Adipocyte (in vitro differentiated cells): Measurements from ENCODE around the gene SCYGR6.
"Not testable (repeated sequence)": the region's sequence is repeated elsewhere in the genome, so short reads cannot be mapped to it uniquely, and the experiment has no call there.

Experiments
- DNase-seq: peaks from one replicate; pipeline ENCODE4 v3.0.0-alpha.2; 2015; ENCODE audit warnings: low read depth
- H3K27me3 ChIP-seq: replicated peaks from 2 replicates; pipeline ENCODE4 v1.7.0; 2013; ENCODE audit warnings: mild to moderate bottlenecking, low read length, moderate library complexity; ENCODE audit not compliant: control insufficient read depth, insufficient read depth
- H3K36me3 ChIP-seq: 2 replicates; pipeline ENCODE4 v1.7.0; 2013; ENCODE audit warnings: low read length, mild to moderate bottlenecking, moderate library complexity; ENCODE audit not compliant: control insufficient read depth, insufficient read depth, severe bottlenecking
- H3K4me1 ChIP-seq: 2 replicates; pipeline ENCODE4 v1.7.0; 2013; ENCODE audit warnings: mild to moderate bottlenecking, low read length, moderate library complexity; ENCODE audit not compliant: control insufficient read depth, insufficient read depth
- H3K4me3 ChIP-seq: 2 replicates; pipeline ENCODE4 v1.7.0; 2013; ENCODE audit warnings: mild to moderate bottlenecking, low read length, moderate library complexity
- H3K9ac ChIP-seq: 2 replicates; pipeline ENCODE4 v1.7.0; 2013; ENCODE audit warnings: mild to moderate bottlenecking, low read length, moderate library complexity
- H3K9me3 ChIP-seq: 2 replicates; pipeline ENCODE4 v1.7.0; 2013; ENCODE audit warnings: mild to moderate bottlenecking, low read length, moderate library complexity; ENCODE audit not compliant: control insufficient read depth

The SCYGR6 gene

DNA sequence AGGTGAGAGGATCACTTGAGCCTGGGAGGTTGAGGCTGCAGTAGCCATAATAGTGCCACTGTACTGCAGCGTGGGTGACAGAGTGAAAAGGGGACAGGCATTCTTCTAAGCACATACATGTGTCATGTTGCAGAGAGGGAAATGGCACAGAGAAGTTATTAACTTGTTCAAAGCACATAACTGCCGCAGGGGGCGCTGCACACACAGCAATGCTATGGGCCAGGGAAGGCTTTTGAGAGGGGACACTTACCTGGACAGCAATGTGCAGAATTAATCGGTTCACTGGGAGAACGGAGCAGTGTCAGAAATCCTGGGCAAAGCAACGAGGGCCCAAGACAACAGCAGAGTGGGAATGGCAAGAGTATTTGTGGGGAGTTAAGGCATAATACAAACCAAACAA, 23.5 kb upstream of the SCYGR6 start:
- Histone ChIP-seq H3K4me1 (no peaks in the 10 kb centered on the region), H3K36me3 (no peaks in the 10 kb centered on the region), H3K9me3 (no peaks in the 10 kb centered on the region), H3K4me3 (no peak overlapping the region), H3K27me3 (no peaks in the 10 kb centered on the region), H3K9ac (no peak overlapping the region)
- DNase-seq, result no peak

DNA sequence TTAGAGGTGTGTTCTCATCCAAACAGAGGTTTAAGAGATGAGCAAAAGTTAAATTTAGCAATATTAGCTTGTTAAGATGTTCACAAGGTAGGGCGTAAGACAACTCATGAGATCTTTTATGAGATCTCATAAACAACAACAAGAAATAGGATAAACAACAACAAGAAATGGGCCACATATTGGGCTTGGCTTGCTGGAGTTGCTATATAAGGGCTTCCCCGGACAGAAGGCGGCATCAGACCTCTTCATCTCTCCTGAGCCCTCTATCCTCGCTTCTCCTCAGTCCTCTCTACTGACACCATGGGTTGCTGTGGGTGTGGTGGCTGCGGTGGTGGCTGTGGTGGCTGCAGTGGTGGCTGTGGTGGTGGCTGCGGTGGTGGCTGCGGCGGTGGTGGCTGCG, 21.0 kb upstream of the SCYGR6 start, which contains the start of gene SCYGR8:
SCYGR8 (plus strand) TSS at position 301 of the 400 bp plus-strand sequence; CDS start at position 301, 0 bp downstream.
- H3K4me1 ChIP-seq, result no peaks in the 10 kb centered on the region
- H3K9ac ChIP-seq, result no peak within 1 kb of the TSS
- no peaks in the 10 kb centered on the region for H3K27me3 ChIP-seq
- no peaks in the 10 kb centered on the region for H3K9me3 ChIP-seq
- H3K4me3 ChIP-seq, result no peak within 1 kb of the TSS
- H3K36me3 ChIP-seq, result no peaks in the 10 kb centered on the region
- DNase-seq, result no peak

DNA sequence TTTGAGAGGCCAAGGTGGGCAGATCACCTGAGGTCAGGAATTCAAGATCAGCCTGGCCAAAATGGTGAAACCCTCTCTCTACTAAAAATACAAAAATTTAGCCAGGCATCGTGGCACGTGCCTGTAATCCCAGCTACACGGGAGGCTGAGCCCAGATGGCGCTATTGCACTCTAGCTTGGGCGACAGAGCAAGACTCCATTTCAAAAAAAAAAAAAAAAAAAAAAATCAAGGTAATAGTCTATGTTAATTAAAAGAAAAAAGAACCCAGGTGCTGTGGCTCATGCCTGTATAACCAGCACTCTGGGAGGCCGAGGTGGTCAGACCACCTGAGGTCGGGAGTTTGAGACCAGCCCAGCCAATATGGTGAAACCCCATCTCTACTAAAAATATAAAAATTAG, 16.1 kb upstream of the SCYGR6 start:
- H3K9me3 ChIP-seq, H3K9ac ChIP-seq, H3K36me3 ChIP-seq, H3K27me3 ChIP-seq, DNase-seq, H3K4me3 ChIP-seq, H3K4me1 ChIP-seq: not testable (repeated sequence)

DNA sequence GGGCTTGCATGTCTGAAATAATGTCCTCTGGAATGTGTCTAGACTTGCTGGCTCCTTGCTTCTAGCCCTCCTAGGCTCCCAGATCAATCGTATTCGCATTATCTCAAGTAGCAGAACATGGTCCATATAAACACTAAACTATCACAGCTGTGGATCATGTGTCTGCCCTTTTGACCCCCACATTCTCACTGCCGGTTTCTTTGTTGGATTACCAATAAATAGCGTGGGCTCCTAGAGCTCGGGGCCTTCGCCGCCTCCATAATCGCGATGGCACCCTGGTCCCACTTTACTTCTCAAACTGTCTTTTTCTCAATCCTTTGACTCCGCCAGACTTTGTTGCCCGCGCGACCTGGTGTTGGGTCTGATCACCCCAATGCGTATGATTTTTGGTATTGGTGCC, 14.8 kb upstream of the SCYGR6 start:
- H3K27me3 ChIP-seq, result peaks cover 12% of the 10 kb centered on the region

DNA sequence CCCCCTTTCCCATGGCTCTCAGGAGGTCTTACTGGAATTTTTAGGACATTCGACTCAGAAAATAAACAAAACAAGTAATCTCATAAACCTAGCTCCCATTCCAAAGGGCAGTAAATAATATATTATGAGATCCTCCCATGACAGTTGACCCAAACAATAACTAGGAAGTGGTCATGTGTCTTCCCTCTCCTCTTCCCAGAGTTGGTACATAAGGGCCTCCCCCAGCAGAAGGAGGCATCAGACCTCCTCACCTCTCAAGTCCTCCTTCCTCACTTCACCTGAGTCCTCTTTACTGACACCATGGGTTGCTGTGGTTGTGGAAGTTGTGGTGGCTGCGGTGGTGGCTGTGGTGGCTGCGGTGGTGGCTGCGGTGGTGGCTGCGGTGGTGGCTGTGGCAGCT, 3.5 kb upstream of the SCYGR6 start, which contains the start of gene SCYGR7:
SCYGR7 (plus strand) TSS at position 301 of the 400 bp plus-strand sequence; CDS start at position 301, 0 bp downstream.
- H3K9me3 ChIP-seq, result no peaks in the 10 kb centered on the region
- H3K36me3 ChIP-seq, result no peaks in the 10 kb centered on the region
- H3K9ac ChIP-seq, result no peak within 1 kb of the TSS
- H3K27me3 ChIP-seq, result peaks cover 5% of the 10 kb centered on the region
- H3K4me3 ChIP-seq, result no peak within 1 kb of the TSS
- no peak for DNase-seq
- H3K4me1 ChIP-seq, result no peaks in the 10 kb centered on the region

More for the DNA sequence above, 14.8 kb upstream of the SCYGR6 start:
- no peaks in the 10 kb centered on the region for H3K4me1 ChIP-seq
- DNase-seq, result no peak
- no peak overlapping the region for H3K9ac ChIP-seq
- H3K4me3 ChIP-seq, result no peak overlapping the region
- no peaks in the 10 kb centered on the region for H3K9me3 ChIP-seq
- no peaks in the 10 kb centered on the region for H3K36me3 ChIP-seq

DNA sequence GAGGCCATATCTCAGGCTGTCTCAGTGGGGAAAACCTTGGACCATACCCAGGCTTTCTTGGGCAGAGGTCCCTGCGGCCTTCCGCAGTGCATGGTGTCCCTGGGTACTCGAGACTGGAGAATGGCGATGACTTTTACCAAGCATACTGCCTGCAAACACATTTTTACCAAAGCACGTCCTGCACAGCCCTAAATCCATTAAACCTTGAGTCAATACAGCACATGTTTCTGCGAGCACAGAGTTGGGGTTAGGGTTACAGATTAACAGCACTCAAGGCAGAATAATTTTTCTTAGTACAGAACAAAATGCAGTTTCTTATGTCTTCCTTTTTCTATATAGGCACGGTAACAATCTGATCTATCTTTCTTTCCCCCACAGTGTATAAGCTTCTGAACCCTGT, 1.7 kb downstream of the SCYGR6 start:
- H3K36me3 ChIP-seq, H3K4me3 ChIP-seq, H3K27me3 ChIP-seq, H3K4me1 ChIP-seq, H3K9me3 ChIP-seq, DNase-seq, H3K9ac ChIP-seq: not testable (repeated sequence)

DNA sequence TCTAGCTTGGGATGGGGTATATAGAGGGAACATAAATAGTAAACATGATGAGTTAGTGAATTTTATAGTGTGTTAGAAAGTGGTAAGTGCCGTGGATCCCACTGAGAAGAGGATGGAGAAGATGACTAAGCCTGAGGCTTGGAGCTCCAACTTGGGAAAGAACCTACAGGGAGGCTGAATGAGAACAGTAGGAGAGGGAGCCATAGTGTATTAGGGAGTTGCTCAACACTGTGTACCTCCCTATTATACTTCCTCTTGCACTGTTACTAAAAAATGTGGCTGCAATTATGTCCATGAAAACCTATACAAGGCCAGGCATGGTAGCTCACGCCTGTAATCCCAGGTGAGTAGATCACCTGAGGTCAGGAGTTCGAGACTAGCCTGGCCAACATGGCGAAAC, 3.9 kb downstream of the SCYGR6 start:
- DNase-seq, result no peak
- Histone ChIP-seq H3K4me3 (no peak overlapping the region), H3K9me3 (no peaks in the 10 kb centered on the region), H3K9ac (no peak overlapping the region), H3K4me1 (peaks cover 15% of the 10 kb centered on the region), H3K27me3 (no peaks in the 10 kb centered on the region), H3K36me3 (no peaks in the 10 kb centered on the region)

DNA sequence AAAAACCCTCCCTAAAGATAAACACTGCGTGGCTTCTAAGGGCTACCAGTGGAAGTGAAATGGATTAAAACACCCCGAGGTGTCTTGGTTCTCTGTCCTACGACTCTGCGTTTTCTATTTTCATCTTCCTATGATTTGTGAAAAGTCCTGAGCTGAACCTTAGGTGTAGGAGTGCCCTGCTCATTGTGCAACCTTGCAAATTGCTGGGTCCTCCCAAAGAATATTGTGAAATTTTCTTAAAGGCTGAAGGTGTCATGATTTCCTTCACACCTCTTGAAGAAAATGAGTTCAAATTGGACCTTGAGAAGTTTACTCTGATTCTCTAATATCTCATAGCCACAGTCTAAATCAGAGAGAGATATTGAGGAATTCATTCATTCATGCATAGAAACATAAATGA, 4.9 kb downstream of the SCYGR6 start:
- DNase-seq, result no peak
- Histone ChIP-seq H3K9ac (no peak overlapping the region), H3K9me3 (no peaks in the 10 kb centered on the region), H3K4me3 (no peak overlapping the region), H3K4me1 (peaks cover 15% of the 10 kb centered on the region), H3K36me3 (no peaks in the 10 kb centered on the region), H3K27me3 (no peaks in the 10 kb centered on the region)

DNA sequence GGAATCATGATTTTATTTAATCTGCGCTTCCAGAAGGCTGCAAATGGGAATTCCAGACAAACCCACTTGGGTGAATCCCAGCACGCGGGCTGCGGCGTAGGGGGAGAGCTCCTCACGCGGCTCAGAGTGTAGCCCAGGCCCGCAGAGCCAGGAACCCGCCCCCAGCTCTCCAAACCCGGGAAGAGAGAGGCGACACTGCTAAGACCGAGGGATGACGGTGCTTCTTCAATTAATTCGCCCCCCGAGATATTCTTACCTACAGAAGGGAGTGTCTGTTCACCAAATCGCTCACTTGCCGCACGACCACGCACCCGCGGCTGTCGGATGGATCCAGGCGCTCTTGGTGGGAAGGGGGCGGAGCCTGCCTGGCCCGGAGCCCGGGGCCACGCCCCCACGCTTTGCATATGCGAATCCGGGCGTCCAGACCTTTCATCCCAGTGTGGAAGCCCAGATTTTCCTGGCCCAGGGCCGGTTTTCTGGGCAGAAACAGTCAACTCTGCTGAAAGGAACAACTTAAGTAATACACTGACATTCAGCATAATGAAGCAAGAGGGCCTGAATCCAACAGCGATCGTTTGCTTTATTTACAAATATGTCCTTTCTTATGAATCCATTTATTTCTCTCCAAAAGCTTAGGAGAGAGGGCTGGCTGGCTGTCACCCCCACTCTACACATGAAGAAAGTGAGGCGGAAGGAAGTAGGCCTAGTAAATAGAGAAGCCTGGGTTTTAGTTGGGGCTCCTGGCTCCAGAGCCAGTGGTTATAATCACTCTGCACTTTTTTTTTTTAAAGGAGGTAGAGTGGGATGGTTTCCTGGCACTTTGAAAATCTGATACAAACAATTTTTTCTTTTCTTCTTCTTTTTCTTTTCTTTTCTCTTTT, 6.6 kb downstream of the SCYGR6 start, which contains the start of gene SLC19A3:
SLC19A3 (minus strand) TSS at position 342 of the 881 bp plus-strand sequence. CDS start 15,710 bp downstream, outside the sequence.
- Histone ChIP-seq H3K36me3 (no peaks in the 10 kb centered on the region), H3K9ac (peak within 1 kb of the TSS; percentile 86), H3K9me3 (no peaks in the 10 kb centered on the region), H3K4me3 (peak within 1 kb of the TSS; percentile 87), H3K4me1 (peaks cover 26% of the 10 kb centered on the region), H3K27me3 (no peaks in the 10 kb centered on the region)
- DNase-seq, result peak; percentile 85

DNA sequence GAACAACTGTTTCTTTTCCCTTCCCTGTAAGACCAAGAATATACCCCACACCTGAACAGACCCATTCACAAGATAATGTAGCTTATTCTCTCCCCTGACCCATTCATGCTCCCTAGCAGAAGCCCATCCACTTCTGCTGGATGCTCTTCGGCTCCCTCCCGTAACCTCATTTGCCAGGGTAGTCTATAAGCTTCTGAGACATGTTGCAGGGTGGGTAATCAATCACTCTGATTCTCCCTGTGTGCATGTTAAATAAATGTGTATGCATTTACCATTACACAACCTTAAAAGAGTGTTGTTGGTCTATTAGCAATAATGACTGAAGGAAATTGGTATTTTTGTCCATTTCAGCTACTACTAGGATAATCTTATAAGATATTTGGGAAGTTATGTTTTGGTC, 8.1 kb downstream of the SCYGR6 start:
- Histone ChIP-seq H3K4me1 (peaks cover 28% of the 10 kb centered on the region), H3K36me3 (no peaks in the 10 kb centered on the region), H3K27me3 (no peaks in the 10 kb centered on the region), H3K9me3 (no peaks in the 10 kb centered on the region), H3K4me3 (peak overlapping the region; percentile 87), H3K9ac (peak overlapping the region; percentile 37)
- DNase-seq, result no peak

DNA sequence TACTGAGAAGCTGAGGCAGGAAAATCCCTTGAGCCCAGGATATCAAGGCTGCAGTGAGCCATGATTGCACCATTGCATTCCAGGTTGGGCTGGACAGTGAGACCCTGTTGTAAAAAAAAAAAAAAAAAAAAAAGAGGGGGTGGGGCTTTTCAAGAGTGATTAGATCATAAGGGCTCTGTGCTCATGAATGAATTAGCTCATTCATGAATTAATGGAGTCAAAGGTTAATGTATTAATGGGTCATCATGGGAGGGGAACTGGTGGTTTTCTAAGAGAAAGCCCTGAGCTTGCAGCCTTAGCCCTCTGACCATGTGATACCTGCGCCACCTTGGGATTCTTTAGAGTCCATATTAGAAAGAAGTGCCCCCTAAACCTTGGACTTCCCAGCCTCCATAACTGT, 11.3 kb downstream of the SCYGR6 start:
- H3K36me3 ChIP-seq, result no peaks in the 10 kb centered on the region
- H3K9ac ChIP-seq, result no peak overlapping the region
- H3K27me3 ChIP-seq, result no peaks in the 10 kb centered on the region
- peaks cover 29% of the 10 kb centered on the region for H3K4me1 ChIP-seq
- no peak for DNase-seq
- no peaks in the 10 kb centered on the region for H3K9me3 ChIP-seq
- H3K4me3 ChIP-seq, result no peak overlapping the region
